ENCODE results near the gene KCTD4.

The KCTD4 gene

DNA sequence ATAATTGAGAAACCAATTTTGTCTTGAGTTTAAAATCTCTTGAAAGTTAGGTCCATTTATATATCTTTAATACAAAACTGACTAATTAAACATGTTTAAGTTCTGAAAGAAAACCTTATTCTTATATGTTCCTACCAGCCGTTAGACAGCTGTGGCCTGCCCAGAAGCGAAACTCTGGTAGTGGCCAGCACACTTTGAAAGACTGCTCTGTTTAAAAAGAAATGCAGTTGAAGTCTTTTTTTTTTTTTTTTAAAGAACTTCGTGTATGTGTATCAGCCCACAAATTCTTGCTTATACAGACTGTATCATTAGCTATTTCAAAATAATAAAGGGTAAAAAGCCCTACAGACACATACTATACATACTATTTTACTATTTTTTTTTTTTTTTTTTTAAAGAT, 34.0 kb downstream of the KCTD4 start:
- no peak overlapping the region for H3K4me3 ChIP-seq (replicated peaks; ENCODE audit: low read depth, low read length)
- DNase-seq (ENCODE audit: low read depth) = no peak
- TF ChIP-seq, protein P1, sequence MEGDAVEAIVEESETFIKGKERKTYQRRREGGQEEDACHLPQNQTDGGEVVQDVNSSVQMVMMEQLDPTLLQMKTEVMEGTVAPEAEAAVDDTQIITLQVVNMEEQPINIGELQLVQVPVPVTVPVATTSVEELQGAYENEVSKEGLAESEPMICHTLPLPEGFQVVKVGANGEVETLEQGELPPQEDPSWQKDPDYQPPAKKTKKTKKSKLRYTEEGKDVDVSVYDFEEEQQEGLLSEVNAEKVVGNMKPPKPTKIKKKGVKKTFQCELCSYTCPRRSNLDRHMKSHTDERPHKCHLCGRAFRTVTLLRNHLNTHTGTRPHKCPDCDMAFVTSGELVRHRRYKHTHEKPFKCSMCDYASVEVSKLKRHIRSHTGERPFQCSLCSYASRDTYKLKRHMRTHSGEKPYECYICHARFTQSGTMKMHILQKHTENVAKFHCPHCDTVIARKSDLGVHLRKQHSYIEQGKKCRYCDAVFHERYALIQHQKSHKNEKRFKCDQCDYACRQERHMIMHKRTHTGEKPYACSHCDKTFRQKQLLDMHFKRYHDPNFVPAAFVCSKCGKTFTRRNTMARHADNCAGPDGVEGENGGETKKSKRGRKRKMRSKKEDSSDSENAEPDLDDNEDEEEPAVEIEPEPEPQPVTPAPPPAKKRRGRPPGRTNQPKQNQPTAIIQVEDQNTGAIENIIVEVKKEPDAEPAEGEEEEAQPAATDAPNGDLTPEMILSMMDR (IDR thresholded peaks at IDR 0.05; ENCODE audit: low read length, missing control alignments) = no peak

DNA sequence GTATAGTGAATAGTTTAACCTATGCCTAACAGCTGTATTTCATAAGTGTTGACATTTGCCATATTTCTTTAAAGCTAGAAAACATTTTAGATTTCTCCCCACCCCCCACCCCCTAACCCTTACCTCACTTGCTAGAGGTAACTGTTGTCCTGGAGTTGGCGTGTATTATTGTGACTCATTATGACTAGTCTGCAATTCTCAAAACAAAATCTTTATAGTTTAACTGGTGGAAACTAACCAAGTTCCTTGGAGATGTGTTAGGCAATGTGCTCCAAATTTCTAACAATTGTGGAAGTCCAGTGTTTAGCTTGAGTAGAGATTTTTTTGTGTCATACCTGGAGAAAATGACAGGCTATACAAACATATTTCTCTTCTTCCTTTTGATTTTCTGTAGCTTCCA, 38.0 kb downstream of the KCTD4 start:
- DNase-seq (ENCODE audit: low read depth) = peak; percentile 92
- TF ChIP-seq, protein P1 (IDR thresholded peaks at IDR 0.05; ENCODE audit: low read length, missing control alignments) = no peak
- H3K4me3 ChIP-seq (replicated peaks; ENCODE audit: low read depth, low read length) = no peak overlapping the region

DNA sequence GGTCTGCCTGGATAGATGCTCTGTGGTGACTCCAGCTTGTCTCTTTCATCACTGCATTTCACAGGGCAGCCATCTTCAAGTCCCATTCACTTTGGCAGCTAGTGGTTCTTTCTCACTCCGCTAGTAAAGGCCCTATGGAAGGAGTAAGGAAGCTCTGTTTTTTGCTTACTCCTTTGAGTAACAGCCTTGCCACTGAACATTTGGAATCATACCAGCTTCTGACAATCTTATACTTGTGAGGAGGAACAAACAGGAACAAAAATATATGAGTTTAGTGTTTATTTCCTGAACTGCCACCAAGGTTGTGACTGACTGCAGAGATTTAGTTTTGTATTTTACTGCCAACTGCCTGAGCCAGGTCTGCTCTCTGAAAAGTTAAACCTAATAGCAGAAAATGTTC, 38.7 kb downstream of the KCTD4 start:
- TF ChIP-seq, protein P1 (IDR thresholded peaks at IDR 0.05; ENCODE audit: low read length, missing control alignments) = no peak
- H3K4me3 ChIP-seq (replicated peaks; ENCODE audit: low read depth, low read length) = no peak overlapping the region
- peak; percentile 53 for DNase-seq (ENCODE audit: low read depth)

DNA sequence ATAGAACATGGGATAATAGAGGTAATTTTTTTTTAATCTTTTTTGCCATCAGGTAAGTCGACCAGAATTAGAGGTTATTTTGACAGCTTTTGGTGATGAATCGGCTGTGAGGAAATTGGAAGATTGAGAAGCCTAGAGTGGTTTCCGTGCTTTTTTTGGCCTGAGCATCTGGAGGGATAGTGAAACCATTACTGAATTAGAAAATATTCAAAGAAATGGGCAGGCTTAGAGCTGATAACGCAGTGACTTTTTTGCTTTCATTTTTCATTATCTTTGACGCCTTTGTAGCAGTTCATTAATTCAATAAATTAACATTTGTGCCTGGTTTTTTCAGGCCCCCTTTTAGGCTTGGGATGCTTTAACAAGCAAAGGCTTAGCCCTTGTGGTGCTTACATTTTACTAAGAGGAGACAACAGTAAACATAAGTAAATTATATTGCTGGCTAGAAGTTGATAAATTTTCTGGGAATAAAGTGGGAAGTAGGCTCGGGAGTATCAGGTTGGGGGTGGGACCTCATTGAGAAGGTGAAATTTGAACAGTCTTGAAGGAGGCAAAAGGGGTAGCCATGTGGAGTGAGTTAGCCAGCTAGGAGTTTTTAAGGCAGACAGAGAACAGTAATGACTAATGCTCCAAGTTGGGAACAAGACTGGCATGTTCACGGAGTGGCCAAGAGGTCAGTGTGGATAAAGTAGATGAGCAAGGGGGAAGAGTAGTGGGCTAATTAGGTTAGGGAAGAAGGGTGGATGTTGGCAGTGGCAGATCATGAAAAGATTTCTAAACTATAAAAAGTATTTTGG, 44.1 kb downstream of the KCTD4 start:
- H3K4me3 ChIP-seq (replicated peaks; ENCODE audit: low read depth, low read length) = no peak overlapping the region
- TF ChIP-seq, protein P1 (IDR thresholded peaks at IDR 0.05; ENCODE audit: low read length, missing control alignments) = no peak
- DNase-seq (ENCODE audit: low read depth) = no peak

DNA sequence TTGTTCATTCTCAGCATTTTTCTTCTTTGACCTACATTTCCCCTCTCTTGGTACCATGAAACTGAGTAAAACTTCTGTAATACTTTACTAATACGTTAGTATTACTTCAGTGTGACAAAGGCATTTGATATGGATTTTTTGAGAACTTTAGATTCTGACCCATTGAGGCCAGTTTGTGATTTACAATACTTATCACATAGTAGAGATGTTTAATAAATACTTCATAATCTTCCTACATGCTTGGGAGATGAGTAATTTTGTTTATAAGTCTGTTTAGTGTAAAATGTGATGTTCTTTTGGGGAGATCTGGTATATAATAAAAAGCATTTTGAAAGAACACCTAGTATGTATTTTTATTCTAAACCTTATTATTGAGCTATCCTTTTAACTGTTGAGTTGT, 50.9 kb downstream of the KCTD4 start:
- DNase-seq (ENCODE audit: low read depth) = no peak
- TF ChIP-seq, protein P1 (IDR thresholded peaks at IDR 0.05; ENCODE audit: low read length, missing control alignments) = no peak
- H3K4me3 ChIP-seq (replicated peaks; ENCODE audit: low read depth, low read length) = no peak overlapping the region

DNA sequence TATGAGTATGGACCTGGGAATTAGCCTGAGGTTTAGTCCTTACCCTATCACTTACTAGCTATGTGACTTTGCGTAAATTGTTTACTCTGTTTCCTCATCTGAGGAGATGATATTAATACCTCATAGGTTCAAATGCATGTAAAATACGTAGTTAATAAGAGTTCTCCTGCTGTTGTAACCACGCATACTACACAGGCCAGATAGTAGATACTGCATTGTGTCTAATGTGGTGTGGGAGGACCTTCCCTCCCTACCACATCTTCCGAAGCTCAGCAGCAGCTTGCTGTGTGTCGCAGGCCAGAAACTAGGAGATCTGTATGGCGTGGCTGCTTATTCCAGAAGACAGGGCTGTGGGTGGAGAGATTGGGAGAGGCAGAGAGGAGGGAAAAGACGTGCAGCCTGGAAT, 57.5 kb downstream of the KCTD4 start:
- TF ChIP-seq, protein P1 (IDR thresholded peaks at IDR 0.05; ENCODE audit: low read length, missing control alignments) = no peak
- H3K4me3 ChIP-seq (replicated peaks; ENCODE audit: low read depth, low read length) = no peak overlapping the region
- DNase-seq (ENCODE audit: low read depth) = peak; percentile 63

Measured in fibroblast of pulmonary artery (primary cell).